ENCODE measurements around the gene PHACTR3. TPM values are rescaled to one million over a fixed set of nuclear protein-coding genes. Genes with fewer than 3 reads are reported as not detected.

The PHACTR3 gene
- polyA plus RNA-seq, 1 donor (not counting 4 experiments of a cell fraction or from before 2014, with no cell fraction given), result 2.6 TPM

GRCh38 chr20:59829054-59829785 is 224.9 kb downstream of the PHACTR3 start:
- FAIRE-seq (no peak), DNase-seq (ENCODE audit: low read depth, low spot score) (peak; percentile 68)
- Histone ChIP-seq H3K4me1 (ENCODE audit: control insufficient read depth, extremely low read depth, insufficient read depth, low read length) (peaks cover 40% of the 10 kb centered on the region), H3K9me3 (ENCODE audit: control insufficient read depth, low read depth, low read length) (no peaks in the 10 kb centered on the region), H3K79me2 (ENCODE audit: control insufficient read depth, insufficient read depth, low read length) (no peaks in the 10 kb centered on the region), H3K27ac (ENCODE audit: control insufficient read depth, insufficient read depth, low read length) (no peak overlapping the region), H3K27me3 (ENCODE audit: control insufficient read depth, extremely low read depth, insufficient read depth, low read length) (no peaks in the 10 kb centered on the region), H2AFZ (ENCODE audit: control insufficient read depth, low read length) (no peak overlapping the region), H3K9ac (ENCODE audit: control insufficient read depth, extremely low read depth, insufficient read depth, low read length) (no peak overlapping the region), H3K9me1 (ENCODE audit: control insufficient read depth, extremely low read depth, insufficient read depth, low read length) (peaks cover 2% of the 10 kb centered on the region), H3K4me2 (ENCODE audit: control insufficient read depth, extremely low read depth, insufficient read depth, low read depth, low read length) (no peak overlapping the region), H4K20me1 (ENCODE audit: control insufficient read depth, extremely low read depth, insufficient read depth, low read length) (no peaks in the 10 kb centered on the region), H3K36me3 (ENCODE audit: control insufficient read depth in 2 of 2, extremely low read depth in 1 of 2, insufficient read depth in 2 of 2, low read length in 2 of 2) (no peaks in the 10 kb centered on the region), H3K4me3 (ENCODE audit: control insufficient read depth in 2 of 3, extremely low read depth in 1 of 3, insufficient read depth in 2 of 3, low read depth in 1 of 3, low read length in 3 of 3) (no peak overlapping the region)
- no peak for TF ChIP-seq CTCF (optimal IDR thresholded peaks at IDR 0.05 in 1 of 3, IDR thresholded peaks at IDR 0.05 in 1 of 3, conservative IDR thresholded peaks at IDR 0.05 in 1 of 3; ENCODE audit: extremely low read depth in 1 of 3, insufficient read depth in 2 of 3, low read length in 3 of 3)
- no peak for TF ChIP-seq EZH2 (IDR thresholded peaks at IDR 0.05; ENCODE audit: low read length)
- dilution Hi-C loops (cut with MboI; ENCODE audit: extremely low pct_ligation_motif_present, low sequenced_read_pairs), result no loop called here

DNA sequence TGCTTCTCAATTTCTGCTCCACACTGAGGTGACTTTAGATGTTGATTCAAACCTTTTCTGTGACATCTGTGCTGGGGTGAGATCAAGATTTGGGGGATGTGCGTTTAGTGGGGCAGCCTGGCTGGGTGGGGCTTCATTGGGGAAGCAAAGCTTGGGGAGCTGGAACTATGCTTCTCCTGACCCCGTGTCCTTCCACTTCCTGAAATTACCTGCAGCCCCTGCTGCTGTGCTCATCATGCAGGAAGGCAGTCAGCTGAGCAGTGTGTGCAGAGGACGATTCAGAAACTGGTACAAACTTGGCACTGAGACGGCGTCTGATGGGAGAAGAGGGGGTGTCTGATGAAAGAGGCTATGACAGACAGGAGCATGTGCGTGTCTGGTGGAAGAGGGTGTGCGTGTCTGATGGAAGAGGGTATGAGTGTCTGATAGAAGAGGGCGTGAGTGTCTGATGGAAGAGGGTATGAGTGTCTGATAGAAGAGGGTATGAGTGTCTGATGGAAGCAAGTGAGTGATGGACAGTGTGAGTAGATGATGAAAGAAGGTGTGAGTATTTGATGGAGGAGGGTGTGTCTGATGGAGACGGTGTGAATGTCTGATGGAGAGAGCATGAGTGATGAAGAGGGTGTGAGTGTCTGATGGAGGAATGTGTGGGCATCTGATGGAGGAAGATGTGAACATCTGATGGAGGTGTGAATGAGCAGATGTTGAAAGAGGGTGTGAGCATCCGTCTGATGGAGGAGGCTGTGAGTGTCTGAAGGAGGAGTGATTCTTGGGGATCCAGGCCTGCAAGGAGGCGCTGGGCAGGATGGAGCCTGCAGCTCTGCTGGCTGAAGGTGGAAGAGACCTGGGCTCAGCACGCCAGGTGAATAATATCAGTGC is 225.7 kb downstream of the PHACTR3 start:
- no peaks in the 10 kb centered on the region for H4K20me1 ChIP-seq (ENCODE audit: control insufficient read depth, extremely low read depth, insufficient read depth, low read length)
- TF ChIP-seq EZH2 (IDR thresholded peaks at IDR 0.05; ENCODE audit: low read length) (no peak), CTCF (optimal IDR thresholded peaks at IDR 0.05 in 1 of 3, IDR thresholded peaks at IDR 0.05 in 1 of 3, conservative IDR thresholded peaks at IDR 0.05 in 1 of 3; ENCODE audit: extremely low read depth in 1 of 3, insufficient read depth in 2 of 3, low read length in 3 of 3) (no peak)
- no peaks in the 10 kb centered on the region for H3K9me3 ChIP-seq (ENCODE audit: control insufficient read depth, low read depth, low read length)
- peak; percentile 5 for FAIRE-seq
- no peak overlapping the region for H3K4me2 ChIP-seq (ENCODE audit: control insufficient read depth, extremely low read depth, insufficient read depth, low read depth, low read length)
- H2AFZ ChIP-seq (ENCODE audit: control insufficient read depth, low read length), result no peak overlapping the region
- H3K36me3 ChIP-seq (ENCODE audit: control insufficient read depth in 2 of 2, extremely low read depth in 1 of 2, insufficient read depth in 2 of 2, low read length in 2 of 2), result no peaks in the 10 kb centered on the region
- H3K27me3 ChIP-seq (ENCODE audit: control insufficient read depth, extremely low read depth, insufficient read depth, low read length), result no peaks in the 10 kb centered on the region
- dilution Hi-C loops (cut with MboI; ENCODE audit: extremely low pct_ligation_motif_present, low sequenced_read_pairs), result no loop called here
- DNase-seq (ENCODE audit: low read depth, low spot score), result no peak
- peaks cover 40% of the 10 kb centered on the region for H3K4me1 ChIP-seq (ENCODE audit: control insufficient read depth, extremely low read depth, insufficient read depth, low read length)
- no peak overlapping the region for H3K9ac ChIP-seq (ENCODE audit: control insufficient read depth, extremely low read depth, insufficient read depth, low read length)
- no peaks in the 10 kb centered on the region for H3K79me2 ChIP-seq (ENCODE audit: control insufficient read depth, insufficient read depth, low read length)
- no peak overlapping the region for H3K4me3 ChIP-seq (ENCODE audit: control insufficient read depth in 2 of 3, extremely low read depth in 1 of 3, insufficient read depth in 2 of 3, low read depth in 1 of 3, low read length in 3 of 3)
- H3K9me1 ChIP-seq (ENCODE audit: control insufficient read depth, extremely low read depth, insufficient read depth, low read length), result peaks cover 2% of the 10 kb centered on the region
- H3K27ac ChIP-seq (ENCODE audit: control insufficient read depth, insufficient read depth, low read length), result no peak overlapping the region
